Subcutaneous adipose tissue (tissue), 4 donors: ENCODE measurements around the gene NFIX. TPM values are rescaled to one million over a fixed set of nuclear protein-coding genes. Genes with fewer than 3 reads are reported as not detected.

Experiments
- CTCF ChIP-seq: fragments of 450-650 bp; IDR thresholded peaks from one replicate; pipeline ENCODE4 v1.5.1; 2016; ENCODE audit warnings: low read depth, mild to moderate bottlenecking, control low read depth, antibody characterized with exemption, moderate library complexity
- total RNA-seq, 4 donors: library from RNA; depleted of rRNA; stranded (reverse); fragments of >200 nt; gene quantifications; one replicate each; pipeline ENCODE4 v1.1.0, GENCODE V29; 2016

Gene NFIX
- total RNA-seq, 4 donors from 2014 or later = 32.8 to 102 (median 47.0) TPM

DNA sequence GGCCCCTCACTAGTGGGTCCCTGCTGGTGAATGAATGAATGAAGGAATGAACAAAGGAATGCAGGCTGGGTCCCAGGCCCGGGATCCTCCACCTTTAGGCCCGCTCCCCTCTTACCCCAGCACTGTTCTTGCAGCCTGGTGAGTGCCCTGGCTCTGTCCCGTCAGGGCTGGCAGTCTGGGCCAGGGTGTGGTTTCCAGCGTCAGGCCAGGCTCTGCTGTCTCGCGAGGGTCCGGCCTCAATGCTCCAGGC is 107.1 kb downstream of the NFIX start:
- no peak for TF ChIP-seq CTCF

DNA sequence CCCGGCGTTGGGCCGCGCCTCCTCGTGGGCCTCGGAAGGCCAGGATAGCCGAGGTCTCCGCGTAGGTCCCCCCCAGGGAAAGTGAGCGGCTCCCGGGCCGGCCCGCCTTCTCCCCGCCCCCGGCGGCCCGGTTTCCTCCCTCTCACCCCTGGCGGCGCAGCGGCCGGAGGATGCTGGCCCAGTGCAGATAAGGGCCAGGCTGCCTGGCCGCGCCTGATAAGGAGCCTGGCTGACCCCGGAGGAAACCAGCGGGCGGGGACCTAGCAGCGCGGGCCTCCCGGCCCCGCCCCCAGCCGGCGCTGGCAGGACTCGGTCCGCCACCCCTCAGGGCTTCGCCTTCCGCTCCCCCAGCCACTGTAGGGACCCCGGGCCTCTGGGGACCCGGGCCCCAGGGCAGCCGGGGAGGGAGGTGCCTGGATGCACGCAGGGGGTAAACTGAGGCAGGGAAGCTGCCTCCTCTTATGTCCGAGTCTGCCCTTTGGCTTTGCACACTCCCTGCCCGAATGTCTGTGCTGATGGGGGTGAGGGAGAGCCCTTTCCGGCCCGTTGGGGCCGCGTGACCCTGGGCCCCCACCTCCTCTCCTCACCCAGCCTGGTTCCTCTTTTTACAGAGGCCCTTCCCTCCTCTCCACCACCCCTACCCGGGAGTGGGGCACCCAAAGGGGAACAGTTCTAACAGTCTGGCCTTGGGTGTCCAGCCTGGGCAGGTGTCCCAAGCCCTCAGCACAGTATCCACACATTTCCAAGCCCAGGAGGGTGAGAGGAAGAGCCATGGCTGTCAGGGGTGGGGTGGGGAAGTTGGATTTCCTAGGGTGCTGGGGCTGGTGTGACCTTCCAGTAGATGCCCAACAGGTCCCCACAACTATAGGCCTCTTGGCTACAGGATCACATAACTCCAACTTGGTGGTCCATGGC is 107.6 kb downstream of the NFIX start, which contains the start of gene LYL1:
LYL1 (minus strand) TSS at position 193 of the 915 bp plus-strand sequence. CDS start 1,687 bp downstream, outside the sequence.
- TF ChIP-seq CTCF = no peak

DNA sequence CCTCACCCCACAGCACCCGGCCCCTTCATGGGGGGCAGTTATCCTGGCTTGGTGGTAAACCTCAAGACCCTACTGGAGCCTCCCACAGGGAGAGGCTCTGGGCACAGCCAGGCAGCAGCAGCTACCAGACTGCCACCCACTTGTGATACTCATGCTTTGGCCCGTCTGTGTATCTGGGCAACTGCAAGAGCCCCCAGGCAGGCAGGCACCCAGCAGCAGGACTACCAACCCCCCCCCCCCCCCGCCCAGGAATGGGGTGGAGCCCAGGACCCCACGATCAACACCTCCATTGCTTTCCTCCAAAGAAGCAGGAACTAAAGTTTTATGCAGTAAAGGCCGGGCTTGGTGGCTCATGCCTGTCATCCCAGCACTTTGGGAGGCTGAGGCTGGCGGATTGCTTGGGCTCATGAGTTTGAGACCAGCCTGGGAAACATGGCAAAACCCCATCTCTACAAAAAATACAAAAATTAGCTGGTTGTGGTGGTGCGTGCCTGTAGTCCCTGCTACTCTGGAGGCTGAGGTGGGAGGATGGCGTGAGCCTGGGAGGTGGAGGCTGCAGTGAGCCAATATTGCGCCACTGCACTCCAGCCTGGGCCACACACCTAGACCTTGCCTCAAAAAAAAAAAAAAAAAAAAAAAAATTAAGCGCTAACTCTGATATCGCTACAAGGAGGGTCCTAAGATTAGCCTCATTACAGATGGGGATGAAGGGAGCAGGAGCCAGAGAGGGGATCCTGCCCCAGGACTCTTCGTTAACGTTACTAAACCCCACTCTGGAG is 108.5 kb downstream of the NFIX start:
- TF ChIP-seq CTCF = no peak

GRCh38 chr19:13104360-13104847 is 109.1 kb downstream of the NFIX start:
- TF ChIP-seq CTCF = no peak

- no peak for TF ChIP-seq CTCF
Observed at GRCh38 chr19:13104848-13105711, 109.8 kb downstream of the NFIX start.

DNA sequence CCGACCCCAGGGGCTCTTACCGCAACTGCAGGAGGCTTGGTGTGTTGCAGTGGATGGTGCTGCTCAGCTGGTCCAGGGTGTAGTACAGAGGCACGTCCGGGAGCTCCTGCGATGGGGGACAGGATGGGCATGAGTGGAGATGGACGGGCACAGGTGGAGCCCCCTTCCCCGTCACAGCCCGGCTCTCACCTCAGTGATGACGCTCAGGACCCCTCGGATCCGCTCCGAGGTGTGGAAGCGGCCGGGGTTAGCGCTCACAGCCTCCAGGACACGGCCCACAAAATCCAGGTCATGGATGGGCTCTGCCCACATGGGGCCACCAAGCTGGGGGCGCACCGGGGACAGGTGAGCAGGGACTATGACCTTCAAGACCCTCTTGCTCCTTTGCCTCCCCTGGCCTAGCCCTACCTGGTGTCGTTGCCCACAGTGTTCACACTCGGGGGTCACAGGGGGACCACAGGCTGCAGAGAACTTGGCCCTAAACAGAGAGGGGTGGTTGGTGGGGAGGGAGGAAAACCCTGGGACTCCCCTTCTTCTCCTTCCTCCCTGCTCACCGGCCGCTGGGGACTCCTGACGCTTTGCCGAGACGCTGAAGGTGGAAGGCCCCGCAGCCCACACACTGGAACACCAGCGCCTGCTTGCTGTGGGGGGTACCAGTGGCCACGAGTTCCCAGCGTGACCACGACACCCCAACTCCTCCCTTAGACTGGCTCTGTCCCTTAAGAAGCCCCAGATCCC is 114.3 kb downstream of the NFIX start:
- TF ChIP-seq CTCF = no peak
